ENCODE measurements around the gene DPP6.
"Not testable (repeated sequence)": the region's sequence is repeated elsewhere in the genome, so short reads cannot be mapped to it uniquely, and the experiment has no call there.

DPP6 gene

DNA sequence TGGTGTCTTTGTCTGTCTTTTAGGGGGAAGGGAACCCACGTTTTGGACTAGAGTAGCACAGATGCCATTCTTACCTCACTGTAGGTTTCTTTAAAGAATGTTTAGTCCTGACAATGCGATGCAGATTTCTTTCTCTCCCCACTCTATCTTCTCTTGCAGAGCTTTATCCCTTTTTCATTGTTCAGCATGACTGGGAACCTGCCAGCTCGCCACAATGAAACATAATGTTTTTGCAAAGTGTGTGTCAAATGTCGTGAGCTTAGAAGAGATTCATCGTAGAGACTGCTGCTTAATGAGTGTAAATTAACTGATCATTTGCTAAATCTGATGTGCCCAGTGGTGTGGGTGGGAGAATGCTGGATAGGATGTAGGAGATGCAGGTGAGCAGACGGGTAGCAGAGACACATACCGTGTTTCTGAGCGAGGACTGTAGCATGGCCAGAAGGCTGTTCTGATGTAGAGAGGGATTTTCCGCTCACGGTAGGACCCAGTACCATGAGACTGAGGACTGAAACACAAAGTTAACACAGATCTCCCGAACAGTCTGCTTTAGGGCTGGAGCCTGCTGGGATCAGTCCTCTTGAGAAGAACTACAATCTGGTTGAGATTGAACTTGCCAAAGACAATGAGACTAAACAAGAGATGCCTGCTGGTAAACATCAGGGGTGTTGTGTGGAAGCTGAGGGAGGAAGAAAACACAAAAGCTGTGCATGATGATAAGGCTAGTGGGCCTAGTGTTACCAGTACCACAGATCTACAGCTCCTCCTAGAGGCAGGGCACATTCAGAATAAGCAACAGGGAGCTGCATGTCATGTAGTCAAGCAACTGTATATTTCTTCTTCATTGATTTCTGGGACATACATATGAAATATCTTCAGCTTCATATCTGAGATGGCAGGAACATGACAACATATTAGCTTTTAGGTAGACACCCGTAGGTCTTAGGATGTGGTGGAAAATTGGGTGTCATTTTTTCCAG is 65.5 kb downstream of the DPP6 start:
- H3K4me3 Mint-ChIP-seq; H3K36me3 Mint-ChIP-seq (ENCODE audit: low read depth); H3K9me3 Mint-ChIP-seq; H3K4me1 Mint-ChIP-seq (ENCODE audit: low read depth); H3K27ac Mint-ChIP-seq; H3K27me3 Mint-ChIP-seq (ENCODE audit: low read depth): not testable (repeated sequence)

DNA sequence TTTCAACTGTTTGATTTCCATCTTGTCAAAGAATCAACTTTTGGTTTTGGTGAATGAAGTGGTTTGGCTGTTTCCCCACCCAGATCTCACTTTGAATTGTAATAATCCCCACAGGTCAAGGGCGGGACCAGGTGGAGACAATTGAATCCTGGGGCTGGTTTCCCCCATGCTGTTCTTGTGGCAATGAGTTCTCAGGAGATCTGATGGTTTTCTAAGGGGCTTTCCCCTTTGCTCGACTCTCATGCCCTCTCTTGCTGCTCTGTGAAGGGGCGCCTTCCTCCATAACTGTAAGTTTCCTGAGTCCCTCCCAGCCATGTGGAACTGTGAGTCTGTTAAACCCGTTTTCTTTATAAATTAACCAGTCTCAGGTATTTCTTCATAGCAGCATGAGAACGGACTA is 68.6 kb downstream of the DPP6 start:
- not testable (repeated sequence) for H3K27me3 Mint-ChIP-seq (ENCODE audit: low read depth); H3K4me3 Mint-ChIP-seq; H3K36me3 Mint-ChIP-seq (ENCODE audit: low read depth); H3K27ac Mint-ChIP-seq; H3K9me3 Mint-ChIP-seq; H3K4me1 Mint-ChIP-seq (ENCODE audit: low read depth)

DNA sequence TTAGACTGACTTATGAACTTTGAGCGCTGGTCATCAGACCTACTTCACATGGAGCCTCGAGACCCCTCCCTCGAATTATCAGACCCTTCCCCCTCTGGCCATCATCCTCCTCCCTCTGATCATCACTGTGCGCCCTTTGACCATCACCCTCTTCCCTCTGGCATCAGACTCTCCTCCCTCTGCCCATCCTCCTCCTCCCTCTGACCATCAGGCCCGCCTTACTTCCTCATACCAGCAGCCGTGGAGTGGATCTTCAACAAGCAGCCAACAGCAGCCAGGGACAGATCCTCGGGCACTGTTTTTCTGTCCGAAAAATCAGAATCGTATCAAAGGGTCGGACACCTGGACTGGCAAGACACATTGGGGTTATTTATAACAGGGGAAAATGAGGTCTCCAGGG is 70.5 kb downstream of the DPP6 start:
- H3K4me1 Mint-ChIP-seq (ENCODE audit: low read depth); H3K27ac Mint-ChIP-seq; H3K9me3 Mint-ChIP-seq; H3K27me3 Mint-ChIP-seq (ENCODE audit: low read depth); H3K4me3 Mint-ChIP-seq; H3K36me3 Mint-ChIP-seq (ENCODE audit: low read depth): not testable (repeated sequence)

DNA sequence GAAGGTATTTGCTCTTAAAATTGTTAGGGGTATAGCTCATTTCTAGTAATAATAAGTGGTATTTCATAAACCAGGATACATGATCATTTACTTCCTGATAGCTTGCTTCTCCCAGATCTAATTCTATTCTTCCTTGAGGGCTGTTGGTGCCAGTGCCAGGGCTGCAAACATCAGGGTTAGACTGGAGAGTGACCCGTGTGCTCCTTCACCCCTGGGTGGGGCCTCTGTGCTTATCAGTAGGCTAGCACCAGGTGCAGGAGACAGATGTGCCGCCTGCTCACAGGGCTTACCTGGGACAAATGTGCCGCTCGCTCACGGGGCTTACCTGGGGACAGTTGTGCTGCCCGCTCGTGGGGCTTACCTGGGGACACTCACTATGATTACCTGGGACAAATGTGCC is 71.2 kb downstream of the DPP6 start:
- H3K4me1 Mint-ChIP-seq (ENCODE audit: low read depth); H3K36me3 Mint-ChIP-seq (ENCODE audit: low read depth); H3K27ac Mint-ChIP-seq; H3K4me3 Mint-ChIP-seq; H3K9me3 Mint-ChIP-seq; H3K27me3 Mint-ChIP-seq (ENCODE audit: low read depth): not testable (repeated sequence)

DNA sequence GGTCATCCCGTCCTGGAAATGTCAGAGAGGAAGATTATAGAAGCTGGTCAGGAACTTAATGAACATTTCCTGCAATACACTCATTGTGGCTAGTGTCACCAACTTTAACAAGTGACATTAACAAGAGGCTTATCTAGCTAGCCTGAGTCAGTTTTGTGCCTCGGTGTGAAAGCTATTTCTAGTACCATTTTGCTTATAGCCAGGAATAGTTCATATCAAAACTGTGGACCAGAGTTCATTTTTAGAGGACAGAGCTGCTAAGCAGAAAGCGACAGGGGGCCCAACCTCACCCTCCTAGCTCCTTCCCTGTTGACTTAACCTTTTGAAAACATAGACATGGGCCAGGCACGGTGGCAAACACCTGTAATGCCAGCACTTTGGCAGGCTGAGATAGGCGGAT is 76.9 kb downstream of the DPP6 start:
- not testable (repeated sequence) for H3K4me1 Mint-ChIP-seq (ENCODE audit: low read depth); H3K4me3 Mint-ChIP-seq; H3K27ac Mint-ChIP-seq; H3K27me3 Mint-ChIP-seq (ENCODE audit: low read depth); H3K36me3 Mint-ChIP-seq (ENCODE audit: low read depth); H3K9me3 Mint-ChIP-seq

DNA sequence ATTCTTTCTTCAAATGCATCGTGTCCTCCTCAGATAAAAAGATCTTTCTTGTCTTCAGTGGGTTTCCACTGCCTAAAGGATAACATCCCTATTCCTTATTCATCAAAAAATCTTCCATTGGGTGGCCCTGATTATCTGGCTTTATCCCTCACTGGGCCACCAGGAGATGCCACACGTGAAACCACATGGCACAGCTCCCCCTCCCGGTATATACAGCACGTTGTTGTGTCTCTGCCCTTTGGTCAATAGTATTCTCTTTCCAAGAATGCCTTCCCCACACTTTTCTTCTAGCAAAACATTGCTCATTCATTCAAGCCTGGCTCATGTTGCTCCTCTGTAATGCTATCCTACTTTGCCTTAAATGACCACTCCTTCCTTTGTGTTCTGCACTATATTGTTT is 80.4 kb downstream of the DPP6 start:
- not testable (repeated sequence) for H3K4me1 Mint-ChIP-seq (ENCODE audit: low read depth)

DNA sequence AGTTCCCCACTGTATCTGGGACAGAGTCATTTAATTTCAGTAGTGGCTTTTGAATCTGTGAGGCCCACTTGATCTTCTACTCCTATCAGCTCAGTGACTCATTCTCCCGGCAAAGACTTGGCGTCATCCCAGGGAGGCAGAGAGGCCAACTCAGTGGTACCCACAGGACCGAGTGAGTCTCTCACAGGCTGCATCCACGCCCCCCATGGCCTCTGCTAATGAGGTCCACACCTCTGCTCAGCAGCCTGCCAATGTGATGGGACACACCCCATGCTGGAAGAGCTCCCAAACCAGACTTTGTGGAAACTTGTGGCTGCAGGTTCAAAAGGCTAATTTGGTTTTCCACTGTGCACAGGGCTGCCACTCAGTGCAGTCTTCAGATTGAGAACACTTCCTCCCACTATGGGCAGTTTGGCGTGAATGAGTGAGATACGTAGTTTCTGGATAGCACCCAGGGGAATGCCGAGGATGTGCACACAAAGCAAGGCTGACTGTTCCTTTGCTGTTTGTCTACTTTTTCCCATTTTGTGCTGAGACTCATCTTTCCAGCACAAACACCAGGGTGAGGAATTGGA is 81.6 kb downstream of the DPP6 start:
- H3K27me3 Mint-ChIP-seq (ENCODE audit: low read depth); H3K4me3 Mint-ChIP-seq; H3K4me1 Mint-ChIP-seq (ENCODE audit: low read depth); H3K27ac Mint-ChIP-seq; H3K36me3 Mint-ChIP-seq (ENCODE audit: low read depth): not testable (repeated sequence)
- peaks cover 23% of the 10 kb centered on the region for H3K9me3 Mint-ChIP-seq

More for the DNA sequence above, 80.4 kb downstream of the DPP6 start:
- H3K27ac Mint-ChIP-seq; H3K4me3 Mint-ChIP-seq; H3K36me3 Mint-ChIP-seq (ENCODE audit: low read depth); H3K27me3 Mint-ChIP-seq (ENCODE audit: low read depth): not testable (repeated sequence)
- H3K9me3 Mint-ChIP-seq: peaks cover 23% of the 10 kb centered on the region

DNA sequence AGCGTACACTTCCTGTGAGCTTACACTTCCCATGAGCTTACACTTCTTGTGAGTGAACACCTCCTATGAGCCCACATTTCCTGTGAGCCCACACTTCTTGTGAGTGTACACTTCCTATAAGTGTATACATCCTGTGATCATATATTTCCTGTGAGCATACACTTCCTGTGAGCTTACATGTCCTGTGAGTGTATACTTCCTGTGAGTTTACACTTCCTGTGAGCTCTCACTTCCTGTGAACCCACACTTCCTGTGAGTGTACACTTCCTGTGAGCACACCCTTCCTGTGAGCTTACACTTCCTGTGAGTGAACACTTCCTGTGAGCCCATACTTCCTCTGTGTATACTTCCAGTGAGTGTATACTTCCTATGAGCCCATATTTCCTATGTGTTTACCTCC is 82.5 kb downstream of the DPP6 start:
- H3K9me3 Mint-ChIP-seq: peaks cover 23% of the 10 kb centered on the region
- H3K36me3 Mint-ChIP-seq (ENCODE audit: low read depth): not testable (repeated sequence)

DNA sequence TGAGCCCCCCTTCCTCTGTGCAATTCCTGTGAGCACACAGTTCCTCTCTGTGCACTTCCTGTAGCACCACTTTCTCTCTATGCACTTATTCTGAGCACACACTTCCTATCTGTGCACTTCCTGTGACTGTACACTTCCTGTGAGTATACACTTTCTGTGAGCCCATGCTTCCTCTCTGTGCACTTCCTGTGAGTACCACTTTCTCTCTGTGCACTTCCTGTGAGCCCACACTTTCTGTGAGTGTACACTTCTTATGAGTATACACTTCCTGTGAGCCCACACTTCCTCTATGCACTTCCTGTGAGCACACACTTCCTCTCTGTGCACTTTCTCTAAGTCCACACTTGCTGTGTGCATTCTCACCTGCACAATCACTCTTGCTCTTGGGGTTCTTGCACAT is 83.4 kb downstream of the DPP6 start:
- H3K9me3 Mint-ChIP-seq: peaks cover 23% of the 10 kb centered on the region
- H3K27me3 Mint-ChIP-seq (ENCODE audit: low read depth); H3K4me3 Mint-ChIP-seq; H3K4me1 Mint-ChIP-seq (ENCODE audit: low read depth); H3K36me3 Mint-ChIP-seq (ENCODE audit: low read depth); H3K27ac Mint-ChIP-seq: not testable (repeated sequence)

More for the DNA sequence above, 82.5 kb downstream of the DPP6 start:
- not testable (repeated sequence) for H3K4me3 Mint-ChIP-seq; H3K27ac Mint-ChIP-seq; H3K27me3 Mint-ChIP-seq (ENCODE audit: low read depth); H3K4me1 Mint-ChIP-seq (ENCODE audit: low read depth)

DNA sequence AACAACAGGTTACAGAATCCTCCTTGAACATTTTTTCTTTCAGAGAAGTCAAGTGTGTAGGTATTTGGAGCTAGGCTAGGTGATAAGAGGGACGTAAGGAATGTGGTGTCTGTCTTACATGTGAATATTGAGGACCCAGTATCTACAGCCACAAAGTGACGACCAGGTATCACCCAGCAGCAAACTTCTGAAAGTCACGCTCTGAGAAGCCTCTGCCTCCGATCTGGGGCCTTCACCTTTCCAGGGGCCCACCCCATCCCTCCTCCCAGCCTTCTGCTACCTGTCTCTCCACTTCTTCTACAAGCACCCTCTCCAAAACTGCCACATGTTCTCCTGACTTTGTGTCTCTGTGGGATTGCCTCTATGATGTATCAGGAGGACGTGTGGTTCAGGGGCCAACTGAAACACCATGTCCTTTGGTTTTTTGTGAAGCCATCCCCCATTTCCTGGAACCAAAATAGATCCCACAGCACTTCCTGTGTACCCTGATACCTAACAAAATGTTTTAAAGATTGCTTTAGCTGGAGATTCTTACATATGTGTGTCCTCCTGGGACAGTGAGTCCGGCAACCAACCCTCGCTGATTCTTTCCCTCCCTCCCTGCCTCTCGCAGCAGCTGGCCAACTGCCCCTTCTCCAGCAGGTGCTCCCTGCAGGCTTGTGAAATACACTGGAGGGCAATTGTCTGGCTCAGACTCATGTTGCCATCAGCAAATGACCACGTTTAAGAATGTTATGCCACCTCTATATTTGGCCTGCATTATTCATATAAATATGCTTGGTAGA is 93.9 kb downstream of the DPP6 start:
- peak overlapping the region; percentile 45 for H3K27ac Mint-ChIP-seq
- H3K36me3 Mint-ChIP-seq (ENCODE audit: low read depth); H3K4me3 Mint-ChIP-seq; H3K27me3 Mint-ChIP-seq (ENCODE audit: low read depth); H3K4me1 Mint-ChIP-seq (ENCODE audit: low read depth); H3K9me3 Mint-ChIP-seq: not testable (repeated sequence)

DNA sequence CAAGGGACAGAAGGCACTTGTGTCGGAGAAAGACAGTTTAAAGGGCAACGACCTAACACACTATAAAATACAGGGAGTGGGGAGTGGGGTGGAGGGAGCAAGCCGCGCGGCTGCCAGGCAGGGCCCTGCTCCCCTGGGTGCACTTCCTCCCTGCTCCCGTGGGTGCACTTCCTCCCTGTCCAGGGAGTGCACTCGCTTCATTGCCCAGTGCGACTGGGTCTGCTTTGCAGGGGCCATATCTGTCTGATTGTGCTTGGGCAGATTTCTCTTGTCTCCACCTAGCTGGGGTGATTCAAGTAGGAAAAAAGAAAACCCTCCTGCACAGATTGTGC is 94.5 kb downstream of the DPP6 start:
- not testable (repeated sequence) for H3K27ac Mint-ChIP-seq; H3K4me1 Mint-ChIP-seq (ENCODE audit: low read depth); H3K4me3 Mint-ChIP-seq; H3K36me3 Mint-ChIP-seq (ENCODE audit: low read depth); H3K27me3 Mint-ChIP-seq (ENCODE audit: low read depth); H3K9me3 Mint-ChIP-seq

DNA sequence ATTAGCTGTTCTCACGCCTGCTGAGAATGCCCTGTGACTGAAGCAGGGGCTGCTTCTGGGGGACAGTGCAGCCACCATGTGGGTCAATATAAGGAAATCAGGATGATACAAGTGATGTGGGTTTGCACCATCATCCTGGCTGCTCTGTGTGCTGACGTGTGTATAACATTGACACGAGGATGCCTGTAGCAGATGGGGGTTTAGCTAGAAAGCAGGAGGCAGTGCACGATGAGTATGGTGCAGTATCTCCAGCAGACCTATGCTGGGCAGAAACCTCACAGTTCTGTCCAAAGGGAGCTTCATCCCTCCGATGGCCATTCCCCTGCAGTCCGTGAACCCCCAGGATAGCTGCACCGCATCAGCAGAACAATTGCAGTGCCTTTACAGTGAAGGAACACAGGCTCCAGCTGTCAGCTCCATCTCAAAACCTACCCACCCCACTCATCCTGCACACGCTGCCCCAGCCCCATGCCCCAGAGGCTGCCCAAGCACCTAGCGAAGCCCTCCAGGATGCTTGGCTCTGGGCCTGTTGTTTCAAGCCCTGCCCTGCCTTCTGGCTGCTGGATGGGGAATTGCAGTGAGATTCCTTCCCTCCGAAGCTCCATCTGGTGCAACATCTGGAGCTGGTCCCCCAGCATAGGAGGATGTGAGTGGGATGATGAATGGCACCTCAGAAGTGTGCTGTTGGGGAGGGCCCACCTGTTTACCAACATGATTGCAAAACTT is 96.8 kb downstream of the DPP6 start:
- not testable (repeated sequence) for H3K27me3 Mint-ChIP-seq (ENCODE audit: low read depth); H3K27ac Mint-ChIP-seq; H3K4me3 Mint-ChIP-seq; H3K36me3 Mint-ChIP-seq (ENCODE audit: low read depth); H3K4me1 Mint-ChIP-seq (ENCODE audit: low read depth); H3K9me3 Mint-ChIP-seq

DNA sequence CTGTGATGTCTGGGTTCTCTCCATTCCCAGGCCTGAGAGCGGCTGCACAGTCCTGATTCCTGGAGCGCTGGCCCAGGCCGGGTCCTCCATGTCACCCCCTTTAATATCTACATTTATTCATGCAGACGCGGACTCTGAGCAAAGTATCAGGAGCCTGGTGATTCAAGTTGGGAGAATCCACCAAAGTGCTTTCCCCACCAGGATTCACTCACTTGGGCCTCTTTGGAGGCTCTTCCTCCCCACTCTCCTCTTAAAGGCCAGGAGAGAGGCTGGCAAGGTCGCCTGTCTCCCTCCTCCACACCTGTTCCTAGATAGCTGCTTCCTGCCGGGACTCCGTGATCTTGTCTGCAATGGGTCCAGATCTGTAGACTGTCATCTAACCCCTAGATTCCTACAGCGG is 98.5 kb downstream of the DPP6 start:
- not testable (repeated sequence) for H3K27me3 Mint-ChIP-seq (ENCODE audit: low read depth); H3K36me3 Mint-ChIP-seq (ENCODE audit: low read depth); H3K9me3 Mint-ChIP-seq

DNA sequence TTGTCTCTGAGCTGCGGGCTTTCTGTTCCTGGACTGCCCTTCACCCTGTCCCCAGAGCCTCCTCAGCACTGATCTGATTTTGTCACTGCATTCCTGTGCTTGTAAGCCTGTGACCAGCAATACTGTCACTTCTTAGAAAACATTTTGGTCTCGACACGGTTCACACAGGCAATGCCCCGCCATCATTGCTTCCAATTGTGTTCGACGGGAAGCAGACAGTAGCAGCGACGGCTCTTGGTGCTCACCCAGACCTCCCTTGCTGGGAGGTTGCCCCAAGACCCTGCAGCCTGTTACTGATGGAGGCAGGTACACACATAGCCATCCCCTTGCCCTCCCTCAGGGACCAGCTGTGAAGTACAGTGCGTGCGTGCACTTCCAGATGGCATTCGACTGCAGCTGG is 99.1 kb downstream of the DPP6 start:
- H3K4me1 Mint-ChIP-seq (ENCODE audit: low read depth): not testable (repeated sequence)

More for the DNA sequence above, 98.5 kb downstream of the DPP6 start:
- H3K4me1 Mint-ChIP-seq (ENCODE audit: low read depth); H3K4me3 Mint-ChIP-seq; H3K27ac Mint-ChIP-seq: not testable (repeated sequence)

DNA sequence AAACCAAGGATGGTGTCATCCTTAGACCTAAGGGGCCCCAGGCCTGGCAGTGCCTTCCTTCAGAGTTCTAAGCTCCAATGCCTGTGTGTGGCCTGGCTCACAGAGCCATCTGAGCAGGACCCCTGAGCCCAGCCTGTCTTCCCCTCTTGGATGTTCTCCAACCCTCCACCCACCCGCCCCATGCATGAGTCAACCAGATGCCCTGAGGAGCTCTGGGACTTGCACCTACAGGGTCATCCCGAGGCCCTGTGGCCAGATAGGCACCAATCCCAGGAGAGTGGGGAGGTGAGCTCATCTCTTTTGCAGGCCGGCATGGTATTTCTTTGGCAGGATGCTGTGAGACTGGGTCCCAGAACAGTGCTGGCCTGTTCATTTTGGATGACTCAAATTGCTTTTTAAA is 103.7 kb downstream of the DPP6 start:
- H3K36me3 Mint-ChIP-seq (ENCODE audit: low read depth); H3K27me3 Mint-ChIP-seq (ENCODE audit: low read depth); H3K27ac Mint-ChIP-seq; H3K4me3 Mint-ChIP-seq; H3K4me1 Mint-ChIP-seq (ENCODE audit: low read depth); H3K9me3 Mint-ChIP-seq: not testable (repeated sequence)

More for the DNA sequence above, 99.1 kb downstream of the DPP6 start:
- H3K36me3 Mint-ChIP-seq (ENCODE audit: low read depth); H3K4me3 Mint-ChIP-seq; H3K9me3 Mint-ChIP-seq; H3K27me3 Mint-ChIP-seq (ENCODE audit: low read depth); H3K27ac Mint-ChIP-seq: not testable (repeated sequence)
